GM12878 (cell line): Measurements from ENCODE around the gene B9D2. TPM values are rescaled to one million over a fixed set of nuclear protein-coding genes. Genes with fewer than 3 reads are reported as not detected.

Experiments used
- ATAC-seq: fragments of 200-7000 bp; cut with Tn5 transposase; 3 replicates; pipeline ENCODE4 v1.9.1; 2020; ENCODE audit warnings: mild to moderate bottlenecking, moderate library complexity
- BruUV-seq: library from RNA; stranded (reverse); fragments of 400-500 nt; replicated peaks from 2 replicates; lab custom pipeline; 2021; lab: Mats Ljungman, UMichigan
- CTCF ChIA-PET: fragments of 300-600 bp; sonication (Branson Sonifier 250); formaldehyde crosslinking; extraction: SDS; loops from one replicate; lab custom pipeline; 2021; ENCODE audit warnings: inconsistent platforms; lab: Yijun Ruan, JAX
- POLR2A ChIA-PET: fragments of 350-600 bp; formaldehyde crosslinking; extraction: SDS; loops from one replicate; lab custom pipeline; 2021; ENCODE audit warnings: inconsistent platforms; lab: Charles Lee
- RAD21 ChIA-PET: fragments of 300-600 bp; sonication (Branson Sonifier 250); formaldehyde crosslinking; loops from one replicate; lab custom pipeline; 2023; ENCODE audit warnings: antibody characterized with exemption; ENCODE audit not compliant: unreplicated experiment; lab: Charles Lee
- SMC1A ChIA-PET: fragments of 300-600 bp; sonication (Branson Sonifier 250); formaldehyde crosslinking; loops from one replicate; lab custom pipeline; 2023; ENCODE audit not compliant: unreplicated experiment, uncharacterized antibody; lab: Charles Lee
- DNase-seq: peaks from one replicate; pipeline ENCODE4 v3.0.0-alpha.2; 2011; ENCODE audit warnings: low read depth, low spot score
- FAIRE-seq: peaks from 3 replicates; lab custom pipeline; 2011; peaks lifted over from hg19 to GRCh38; lab: Jason Lieb, UNC
- H2AFZ ChIP-seq: 2 replicates; pipeline ENCODE4 v1.6.0; 2011; ENCODE audit warnings: low read depth, low read length, control low read depth; ENCODE audit not compliant: control insufficient read depth
- H3K27ac ChIP-seq: 2 replicates; pipeline ENCODE4 v1.5.1; 2011; ENCODE audit warnings: control low read depth; ENCODE audit not compliant: control insufficient read depth, insufficient read depth
- H3K27me3 ChIP-seq, 2 experiments: replicated peaks in 1 of 2; 2 replicates each; pipeline versions ENCODE4 v1.6.0 to v1.6.1; 2011; ENCODE audit warnings: low read length in 1 of 2; ENCODE audit not compliant: control insufficient read depth in 2 of 2, insufficient read depth in 2 of 2
- H3K36me3 ChIP-seq, 2 experiments: 2 replicates each; pipeline ENCODE4 v1.5.1; 2011; ENCODE audit warnings: low read length in 1 of 2; ENCODE audit not compliant: control insufficient read depth in 2 of 2, insufficient read depth in 2 of 2
- H3K4me1 ChIP-seq: 2 replicates; pipeline ENCODE4 v1.6.1; 2011; ENCODE audit warnings: mild to moderate bottlenecking, low read length, moderate library complexity, mixed read lengths; ENCODE audit not compliant: control insufficient read depth, insufficient read depth
- H3K4me2 ChIP-seq: 2 replicates; pipeline ENCODE4 v1.6.0; 2011; ENCODE audit warnings: control low read depth; ENCODE audit not compliant: control insufficient read depth, insufficient read depth
- H3K4me3 ChIP-seq: fragments of 200-600 bp; sonication (generic); 2 replicates; pipeline ENCODE4 v1.5.1; 2016
- H3K79me2 ChIP-seq: 2 replicates; pipeline ENCODE4 v1.6.0; 2011; ENCODE audit warnings: low read length; ENCODE audit not compliant: control insufficient read depth, insufficient read depth
- H3K9ac ChIP-seq: 2 replicates; pipeline ENCODE4 v1.8.0; 2011; ENCODE audit warnings: low read length, control low read depth, mixed read lengths; ENCODE audit not compliant: control insufficient read depth, insufficient read depth
- H3K9me3 ChIP-seq: replicated peaks from 3 replicates; pipeline ENCODE4 v1.5.1; 2011; ENCODE audit warnings: mild to moderate bottlenecking, low read length; ENCODE audit not compliant: control insufficient read depth, insufficient read depth
- H4K20me1 ChIP-seq: 2 replicates; pipeline ENCODE4 v1.6.0; 2011; ENCODE audit not compliant: control insufficient read depth, insufficient read depth
- ATF3 ChIP-seq: IDR thresholded peaks from 2 replicates; pipeline ENCODE4 v1.6.1; 2011; ENCODE audit warnings: low read depth, mild to moderate bottlenecking, low read length, moderate library complexity, borderline replicate concordance; ENCODE audit errors: extremely low read depth
- ATF7 ChIP-seq: fragments of 450-650 bp; IDR thresholded peaks from 2 replicates; pipeline ENCODE4 v1.6.1; 2016; ENCODE audit warnings: low read depth, mild to moderate bottlenecking
- CBX5 ChIP-seq: sonication (generic); IDR thresholded peaks from 2 replicates; pipeline ENCODE4 v1.6.1; 2016; ENCODE audit warnings: low read depth, moderate library complexity, mild to moderate bottlenecking, inconsistent platforms
- JUND ChIP-seq: IDR thresholded peaks from 2 replicates; pipeline ENCODE4 v1.6.1; 2012; ENCODE audit warnings: low read depth, mild to moderate bottlenecking, low read length, improper control_type of control experiment, moderate library complexity
- NFIC ChIP-seq: IDR thresholded peaks from 2 replicates; pipeline ENCODE4 v1.6.1; 2012; ENCODE audit warnings: low read depth, mild to moderate bottlenecking, inconsistent platforms, low read length, moderate library complexity
- NFXL1 ChIP-seq: fragments of 450-650 bp; IDR thresholded peaks from 2 replicates; pipeline ENCODE4 v1.6.1; 2017; ENCODE audit warnings: antibody characterized with exemption, mild to moderate bottlenecking, borderline replicate concordance
- RELB ChIP-seq: fragments of 450-650 bp; IDR thresholded peaks from 2 replicates; pipeline ENCODE4 v1.6.1; 2017; ENCODE audit warnings: low read depth, mild to moderate bottlenecking, moderate library complexity
- SMAD5 ChIP-seq: IDR thresholded peaks from 2 replicates; pipeline ENCODE4 v1.6.1; 2016; ENCODE audit warnings: antibody characterized with exemption, low read depth
- ZBED1 ChIP-seq: IDR thresholded peaks from 2 replicates; pipeline ENCODE4 v1.6.1; 2016; ENCODE audit warnings: borderline replicate concordance
- ZNF207 ChIP-seq: fragments of 450-650 bp; IDR thresholded peaks from 2 replicates; pipeline ENCODE4 v1.6.1; 2014; ENCODE audit warnings: antibody characterized with exemption, mild to moderate bottlenecking, borderline replicate concordance
- WGBS: methylation state at CpG from one replicate; pipeline ENCODE4 v1.1.6; 2016; ENCODE audit warnings: low lambda C conversion rate; ENCODE audit not compliant: insufficient replicate concordance, insufficient coverage; ENCODE audit errors: missing lambda C conversion rate; 5-methylcytosine and 5-hydroxymethylcytosine counted together
- in situ Hi-C: fragments of 300-500 bp; cut with MboI; formaldehyde crosslinking; loops from 9 replicates; pipeline ENCODE4 v1.14.3; 2018; ENCODE audit warnings: mixed read lengths
- intact Hi-C: fragments of 100-400 bp; cut with micrococcal nuclease; formaldehyde crosslinking; loops from one replicate; pipeline ENCODE4 v1.14.2; 2022; ENCODE audit not compliant: unreplicated experiment
- polyA plus RNA-seq, 11 experiments: library from polyadenylated mRNA; depleted of rRNA in 4 of 11; unstranded in 6 of 11; stranded (reverse) in 5 of 11; fragments of >200 nt; fragmentation: Nextera tagmentation in 4 of 11; fragmentation: Illumina TruSeq in 1 of 11; extraction: Ambion mirVana in 4 of 11; extraction: Trizol in 1 of 11; gene quantifications; 1 replicate in 1 of 11; 2 replicates in 10 of 11; pipeline versions ENCODE4 v1.2.1 to v1.2.3, GENCODE V29; 2011 to 2016; ENCODE audit warnings: inconsistent platforms in 2 of 11, missing spikeins in 2 of 11, low read depth in 1 of 11
- total RNA-seq, 4 experiments: library from RNA; depleted of rRNA in 3 of 4; stranded (reverse); fragments of >200 nt in 3 of 4; fragmentation: Illumina TruSeq in 1 of 4; extraction: Trizol in 1 of 4; gene quantifications; 2 replicates each; pipeline versions ENCODE4 v1.2.1 to v1.2.3, GENCODE V29; 2013 to 2021
- TF ChIP-seq, protein P1 (sequence below): fragments of 150-350 bp; IDR thresholded peaks from 2 replicates; pipeline ENCODE4 v1.6.1; 2014; ENCODE audit warnings: mild to moderate bottlenecking, low read depth, low read length

The B9D2 gene
- total and polyA plus RNA-seq, 10 of the 15 experiments (the other 5 are each of a cell fraction or from before 2014, with no cell fraction given), result 2.4 to 12.4 (median 5.0) TPM

GRCh38 chr19:41320185-41320518 is 43.8 kb downstream of the B9D2 start:
- H4K20me1 ChIP-seq, result no peaks in the 10 kb centered on the region
- DNase-seq (no peak), FAIRE-seq (no peak), ATAC-seq (no peak)
- in situ Hi-C loops (no loop called here), intact Hi-C loops (no loop called here)
- no peaks in the 10 kb centered on the region for H3K79me2 ChIP-seq
- no peaks in the 10 kb centered on the region for H3K4me1 ChIP-seq
- ChIA-PET POLR2A (no interaction called here), RAD21 (no interaction called here), SMC1A (no interaction called here), CTCF (no interaction called here)
- no peak overlapping the region for H3K27ac ChIP-seq
- H3K4me2 ChIP-seq, result no peak overlapping the region
- H3K9ac ChIP-seq, result no peak overlapping the region
- H3K36me3 ChIP-seq, result peaks cover 16 to 39% of the 10 kb centered on the region in 2 experiments
- no peaks in the 10 kb centered on the region for H3K27me3 ChIP-seq
- WGBS, result 86% methylated on average over 11 of the region's 11 CpGs
- TF ChIP-seq SMAD5 (0 out of 2 replicates have a peak, but pooled peaks have one; percentile 12), NFXL1 (no peak), ATF3 (no peak)
- no TSS peak for BruUV-seq
- no peak overlapping the region for H3K4me3 ChIP-seq
- H2AFZ ChIP-seq, result no peak overlapping the region
- no peaks in the 10 kb centered on the region for H3K9me3 ChIP-seq

GRCh38 chr19:41319500-41320184 is 44.3 kb downstream of the B9D2 start:
- peaks cover 16 to 36% of the 10 kb centered on the region in 2 experiments for H3K36me3 ChIP-seq

More at GRCh38 chr19:41319500-41320184, 44.3 kb downstream of the B9D2 start:
- H4K20me1 ChIP-seq, result no peaks in the 10 kb centered on the region
- no TSS peak for BruUV-seq
- ChIA-PET SMC1A (no interaction called here), RAD21 (no interaction called here), CTCF (no interaction called here), POLR2A (no interaction called here)
- H3K27ac ChIP-seq, result no peak overlapping the region
- in situ Hi-C loops, result no loop called here
- no peak overlapping the region for H3K4me3 ChIP-seq
- H2AFZ ChIP-seq, result no peak overlapping the region
- no peak overlapping the region for H3K9ac ChIP-seq
- WGBS, result 86% methylated on average over 20 of the region's 20 CpGs
- no peak for FAIRE-seq
- no peak for ATAC-seq
- H3K9me3 ChIP-seq, result no peaks in the 10 kb centered on the region
- no peaks in the 10 kb centered on the region for H3K27me3 ChIP-seq
- TF ChIP-seq NFIC (no peak), CBX5 (no peak), JUND (no peak), ZBED1 (no peak), ATF7 (no peak), RELB (no peak), SMAD5 (0 out of 2 replicates have a peak, but pooled peaks have one; percentile 19), ZNF207 (no peak)
- TF ChIP-seq, protein P1, sequence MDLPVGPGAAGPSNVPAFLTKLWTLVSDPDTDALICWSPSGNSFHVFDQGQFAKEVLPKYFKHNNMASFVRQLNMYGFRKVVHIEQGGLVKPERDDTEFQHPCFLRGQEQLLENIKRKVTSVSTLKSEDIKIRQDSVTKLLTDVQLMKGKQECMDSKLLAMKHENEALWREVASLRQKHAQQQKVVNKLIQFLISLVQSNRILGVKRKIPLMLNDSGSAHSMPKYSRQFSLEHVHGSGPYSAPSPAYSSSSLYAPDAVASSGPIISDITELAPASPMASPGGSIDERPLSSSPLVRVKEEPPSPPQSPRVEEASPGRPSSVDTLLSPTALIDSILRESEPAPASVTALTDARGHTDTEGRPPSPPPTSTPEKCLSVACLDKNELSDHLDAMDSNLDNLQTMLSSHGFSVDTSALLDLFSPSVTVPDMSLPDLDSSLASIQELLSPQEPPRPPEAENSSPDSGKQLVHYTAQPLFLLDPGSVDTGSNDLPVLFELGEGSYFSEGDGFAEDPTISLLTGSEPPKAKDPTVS, result no peak
- no peaks in the 10 kb centered on the region for H3K4me1 ChIP-seq
- no peak overlapping the region for H3K4me2 ChIP-seq
- no peak for DNase-seq
- H3K79me2 ChIP-seq, result no peaks in the 10 kb centered on the region
- intact Hi-C loops, result no loop called here
